Measurements from ENCODE around the gene PTPRA. TPM values are rescaled to one million over a fixed set of nuclear protein-coding genes. Genes with fewer than 3 reads are reported as not detected.

PTPRA gene
- total and polyA plus RNA-seq, 2 of the 8 experiments (the other 6 are each of a cell fraction or from before 2014, with no cell fraction given), result 47.7 to 51.3 TPM

DNA sequence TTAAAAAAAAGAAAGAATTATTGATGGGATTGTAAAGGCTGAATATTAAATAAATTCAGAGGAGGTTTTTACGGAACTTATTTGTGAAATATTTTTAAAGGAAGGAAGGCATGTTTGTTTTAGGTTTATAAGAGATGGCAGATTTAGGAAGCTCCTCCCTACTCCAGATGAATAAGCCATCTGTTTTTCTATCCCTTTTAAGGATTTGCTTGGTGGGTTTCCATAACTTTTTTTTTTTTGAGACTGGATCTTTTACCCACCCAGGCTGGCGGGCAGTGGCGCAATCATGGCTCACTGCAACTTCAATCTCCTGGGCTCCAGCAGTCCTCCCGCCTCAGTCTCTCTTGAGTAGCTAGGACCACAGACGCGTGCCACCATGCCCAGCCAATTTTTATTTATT, 30.4 kb downstream of the PTPRA start:
- TF ChIP-seq, protein P1, sequence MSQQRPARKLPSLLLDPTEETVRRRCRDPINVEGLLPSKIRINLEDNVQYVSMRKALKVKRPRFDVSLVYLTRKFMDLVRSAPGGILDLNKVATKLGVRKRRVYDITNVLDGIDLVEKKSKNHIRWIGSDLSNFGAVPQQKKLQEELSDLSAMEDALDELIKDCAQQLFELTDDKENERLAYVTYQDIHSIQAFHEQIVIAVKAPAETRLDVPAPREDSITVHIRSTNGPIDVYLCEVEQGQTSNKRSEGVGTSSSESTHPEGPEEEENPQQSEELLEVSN (IDR thresholded peaks at IDR 0.05), result no peak
- no peak for TF ChIP-seq RNF2 (IDR thresholded peaks at IDR 0.05; ENCODE audit: borderline replicate concordance, low read depth, low read length, missing control alignments, poor library complexity, severe bottlenecking)
- TF ChIP-seq SRF (IDR thresholded peaks at IDR 0.05; ENCODE audit: low read depth, low read length), result no peak
- no peak for TF ChIP-seq HDAC2 (IDR thresholded peaks at IDR 0.05; ENCODE audit: borderline replicate concordance in 1 of 2, low read depth in 2 of 2, low read length in 2 of 2)
- no peak for TF ChIP-seq JUND (IDR thresholded peaks at IDR 0.05; ENCODE audit: low read length)
- FAIRE-seq, result no peak
- WGBS, 2 experiments (ENCODE audit: extremely low coverage in 1 of 2, insufficient coverage in 1 of 2, insufficient read length in 1 of 2, insufficient replicate concordance in 2 of 2, low coverage in 1 of 2, low lambda C conversion rate in 2 of 2, missing lambda C conversion rate in 1 of 2), result 95 to 100% methylated on average over 1 to 6 of the region's 6 CpGs

More for the DNA sequence above, 30.4 kb downstream of the PTPRA start:
- H3K27ac ChIP-seq (ENCODE audit: low read depth, low read length), result no peak overlapping the region
- no peak overlapping the region for H3K4me2 ChIP-seq (ENCODE audit: insufficient read depth in 1 of 2, low read depth in 2 of 2, low read length in 2 of 2)
- H3K9ac ChIP-seq (replicated peaks in 1 of 4; ENCODE audit: extremely low read depth in 1 of 4, low read depth in 3 of 4, low read length in 3 of 4), result no peak overlapping the region
- no peak overlapping the region for H3K14ac ChIP-seq (ENCODE audit: insufficient read length)
- H3K56ac ChIP-seq (replicated peaks; ENCODE audit: insufficient read length, low read depth, low read length), result no peak overlapping the region
- no peaks in the 10 kb centered on the region for H4K20me1 ChIP-seq (replicated peaks in 1 of 2; ENCODE audit: control insufficient read depth in 1 of 2, insufficient read depth in 2 of 2, low read length in 2 of 2)
- no peak overlapping the region for H2BK12ac ChIP-seq (ENCODE audit: low read depth, low read length)
- H4K5ac ChIP-seq (ENCODE audit: insufficient read length, low read depth, low read length), result no peak overlapping the region
- no peaks in the 10 kb centered on the region; the same call in 1 of the 2 replicates for H3K79me1 ChIP-seq (ENCODE audit: low read depth, low read length)
- no peak overlapping the region for H3K23ac ChIP-seq (ENCODE audit: insufficient read length)
- H3K79me2 ChIP-seq (ENCODE audit: control insufficient read depth in 1 of 2, insufficient read depth in 2 of 2, low read length in 2 of 2), result peaks cover 3 to 27% of the 10 kb centered on the region in 2 experiments; a peak in 3 of 4 replicates
- no peaks in the 10 kb centered on the region; a peak in 1 of 8 replicates for H3K36me3 ChIP-seq (ENCODE audit: control insufficient read depth in 2 of 4, insufficient read depth in 4 of 4, low read length in 3 of 4)
- no peak for DNase-seq (ENCODE audit: low read depth in 1 of 2, low spot score in 2 of 2)
- H2BK120ac ChIP-seq (replicated peaks; ENCODE audit: low read depth, low read length), result no peak overlapping the region
- no peak overlapping the region for H3K4me3 ChIP-seq (ENCODE audit: extremely low read depth in 1 of 4, insufficient read depth in 2 of 4, low read depth in 3 of 4, low read length in 4 of 4)
- no peak overlapping the region for H2BK20ac ChIP-seq (ENCODE audit: low read length)
- CTCF ChIA-PET (ENCODE audit: partially characterized antibody), result interaction anchor here (0.6 kb wide), 1 partner anchor 235 kb away, joined by 6 read pairs; no protein-coding TSS in a partner anchor
- H2AK5ac ChIP-seq (ENCODE audit: low read depth, low read length), result no peak overlapping the region
- POLR2A ChIA-PET (ENCODE audit: partially characterized antibody), result interaction anchor here (0.6 kb wide), 1 partner anchor 54 kb away, joined by 4 read pairs; no protein-coding TSS in a partner anchor
- no peak overlapping the region for H2BK5ac ChIP-seq (ENCODE audit: low read depth, low read length)
- H3K23me2 ChIP-seq (ENCODE audit: low read depth, low read length), result no peaks in the 10 kb centered on the region
- no peak overlapping the region for H2AFZ ChIP-seq (ENCODE audit: low read length)
- H3K18ac ChIP-seq (ENCODE audit: extremely low read depth, low read length), result no peak overlapping the region
- no peaks in the 10 kb centered on the region for H3K4me1 ChIP-seq (replicated peaks in 1 of 4; ENCODE audit: control insufficient read depth in 3 of 4, insufficient read depth in 4 of 4, low read length in 3 of 4)
- peaks cover 4 to 8% of the 10 kb centered on the region in 2 experiments for H3K9me3 ChIP-seq (ENCODE audit: insufficient read depth in 2 of 2, low read depth in 1 of 2, low read length in 1 of 2)
- no peak overlapping the region for H4K91ac ChIP-seq (replicated peaks; ENCODE audit: insufficient read length, low read length)
- no peak overlapping the region for H3K4ac ChIP-seq (replicated peaks; ENCODE audit: insufficient read length, low read depth, low read length)
- H3K27me3 ChIP-seq (replicated peaks in 1 of 4; ENCODE audit: control insufficient read depth in 3 of 4, extremely low read depth in 1 of 4, insufficient read depth in 3 of 4, low read length in 3 of 4), result no peaks in the 10 kb centered on the region
- no peak overlapping the region for H2BK15ac ChIP-seq (ENCODE audit: low read length)
- no peak overlapping the region for H4K8ac ChIP-seq (ENCODE audit: extremely low read depth, insufficient read depth, low read length)
